ENCODE results near the gene SH3PXD2A.

SH3PXD2A gene

GRCh38 chr10:103749779-103750178 is 105.6 kb downstream of the SH3PXD2A start:
- DNase-seq (no peak), ATAC-seq (replicated peaks) (no peak)
- Mint-ChIP-seq H3K36me3 (ENCODE audit: insufficient read depth) (peaks cover 3% of the 10 kb centered on the region), H3K4me3 (no peak overlapping the region), H3K27me3 (peaks cover 0 to 18% of the 10 kb centered on the region in 2 donors), H3K9me3 (no peaks in the 10 kb centered on the region), H3K27ac (no peak overlapping the region), H3K4me1 (ENCODE audit: low read depth in 2 of 2) (peaks cover 6 to 15% of the 10 kb centered on the region in 2 donors)

GRCh38 chr10:103748020-103748419 is 107.4 kb downstream of the SH3PXD2A start:
- Mint-ChIP-seq H3K4me1 (ENCODE audit: low read depth in 2 of 2) (peaks cover 6 to 15% of the 10 kb centered on the region in 2 donors), H3K4me3 (no peak overlapping the region)
- no peak for DNase-seq

GRCh38 chr10:103747193-103747865 is 108.0 kb downstream of the SH3PXD2A start:
- H3K4me3 Mint-ChIP-seq, result no peak overlapping the region
- no peaks in the 10 kb centered on the region for H3K9me3 Mint-ChIP-seq
- no peak for DNase-seq
- H3K4me1 Mint-ChIP-seq (ENCODE audit: low read depth in 2 of 2), result peaks cover 6 to 15% of the 10 kb centered on the region in 2 donors
- H3K27me3 Mint-ChIP-seq, result peaks cover 0 to 18% of the 10 kb centered on the region in 2 donors
- H3K27ac Mint-ChIP-seq, result no peak overlapping the region
- no peak for ATAC-seq (replicated peaks)
- peaks cover 3% of the 10 kb centered on the region for H3K36me3 Mint-ChIP-seq (ENCODE audit: insufficient read depth)

More at GRCh38 chr10:103748020-103748419, 107.4 kb downstream of the SH3PXD2A start:
- H3K36me3 Mint-ChIP-seq (ENCODE audit: insufficient read depth), result peaks cover 3% of the 10 kb centered on the region
- no peak overlapping the region for H3K27ac Mint-ChIP-seq
- no peaks in the 10 kb centered on the region for H3K9me3 Mint-ChIP-seq
- peaks cover 0 to 18% of the 10 kb centered on the region in 2 donors for H3K27me3 Mint-ChIP-seq
- ATAC-seq (replicated peaks), result peak; percentile 37

- Mint-ChIP-seq H3K27me3 (peaks cover 0 to 18% of the 10 kb centered on the region in 2 donors), H3K4me3 (no peak overlapping the region), H3K36me3 (ENCODE audit: insufficient read depth) (peaks cover 3% of the 10 kb centered on the region), H3K27ac (no peak overlapping the region), H3K4me1 (ENCODE audit: low read depth in 2 of 2) (peaks cover 6 to 15% of the 10 kb centered on the region in 2 donors), H3K9me3 (no peaks in the 10 kb centered on the region)
- ATAC-seq (replicated peaks), result no peak
- DNase-seq, result no peak
Observed at GRCh38 chr10:103746598-103746997, 108.8 kb downstream of the SH3PXD2A start.

GRCh38 chr10:103745341-103746247 is 109.8 kb downstream of the SH3PXD2A start:
- Mint-ChIP-seq H3K4me1 (ENCODE audit: low read depth in 2 of 2) (peaks cover 6 to 15% of the 10 kb centered on the region in 2 donors), H3K4me3 (peak overlapping the region; percentile 3 to 13), H3K27ac (peak overlapping the region in 1 of 2 donors; percentile 10), H3K36me3 (ENCODE audit: insufficient read depth) (peaks cover 3% of the 10 kb centered on the region), H3K27me3 (peaks cover 0 to 18% of the 10 kb centered on the region in 2 donors), H3K9me3 (no peaks in the 10 kb centered on the region)
- DNase-seq, result no peak
- peak; percentile 61 for ATAC-seq (replicated peaks)

- Mint-ChIP-seq H3K4me3 (no peak overlapping the region), H3K4me1 (ENCODE audit: low read depth in 2 of 2) (peaks cover 6 to 11% of the 10 kb centered on the region in 2 donors), H3K27me3 (peaks cover 0 to 13% of the 10 kb centered on the region in 2 donors), H3K27ac (peak overlapping the region in 1 of 2 donors; percentile 46), H3K9me3 (no peaks in the 10 kb centered on the region), H3K36me3 (ENCODE audit: insufficient read depth) (no peaks in the 10 kb centered on the region)
- no peak for DNase-seq
- ATAC-seq (replicated peaks), result no peak
Observed at GRCh38 chr10:103742824-103743223, 112.6 kb downstream of the SH3PXD2A start.

GRCh38 chr10:103740611-103741010 is 114.8 kb downstream of the SH3PXD2A start:
- no peak overlapping the region for H3K4me3 Mint-ChIP-seq
- H3K36me3 Mint-ChIP-seq (ENCODE audit: insufficient read depth), result no peaks in the 10 kb centered on the region
- peaks cover 1 to 2% of the 10 kb centered on the region in 2 donors for H3K4me1 Mint-ChIP-seq (ENCODE audit: low read depth in 2 of 2)
- ATAC-seq (replicated peaks), result no peak
- no peak for DNase-seq
- H3K27me3 Mint-ChIP-seq, result peaks cover 0 to 24% of the 10 kb centered on the region in 2 donors
- H3K27ac Mint-ChIP-seq, result no peak overlapping the region
- H3K9me3 Mint-ChIP-seq, result no peaks in the 10 kb centered on the region

- Mint-ChIP-seq H3K9me3 (no peaks in the 10 kb centered on the region), H3K27me3 (peaks cover 0 to 24% of the 10 kb centered on the region in 2 donors), H3K4me1 (ENCODE audit: low read depth in 2 of 2) (no peaks in the 10 kb centered on the region), H3K36me3 (ENCODE audit: insufficient read depth) (no peaks in the 10 kb centered on the region), H3K27ac (no peak overlapping the region), H3K4me3 (no peak overlapping the region)
- no peak for ATAC-seq (replicated peaks)
- DNase-seq, result no peak
Observed at GRCh38 chr10:103739039-103739764, 116.2 kb downstream of the SH3PXD2A start.

GRCh38 chr10:103737735-103738367 is 117.5 kb downstream of the SH3PXD2A start:
- H3K36me3 Mint-ChIP-seq (ENCODE audit: insufficient read depth), result no peaks in the 10 kb centered on the region
- no peak overlapping the region for H3K4me3 Mint-ChIP-seq
- DNase-seq (no peak), ATAC-seq (replicated peaks) (no peak)
- no peak overlapping the region for H3K27ac Mint-ChIP-seq
- no peaks in the 10 kb centered on the region for H3K4me1 Mint-ChIP-seq (ENCODE audit: low read depth in 2 of 2)
- H3K9me3 Mint-ChIP-seq, result no peaks in the 10 kb centered on the region
- peaks cover 0 to 24% of the 10 kb centered on the region in 2 donors for H3K27me3 Mint-ChIP-seq

- H3K27me3 Mint-ChIP-seq, result peaks cover 0 to 24% of the 10 kb centered on the region in 2 donors
- H3K36me3 Mint-ChIP-seq (ENCODE audit: insufficient read depth), result no peaks in the 10 kb centered on the region
- no peak for ATAC-seq (replicated peaks)
- no peak overlapping the region for H3K27ac Mint-ChIP-seq
- no peaks in the 10 kb centered on the region for H3K4me1 Mint-ChIP-seq (ENCODE audit: low read depth in 2 of 2)
- no peak overlapping the region for H3K4me3 Mint-ChIP-seq
- H3K9me3 Mint-ChIP-seq, result no peaks in the 10 kb centered on the region
- no peak for DNase-seq
Observed at GRCh38 chr10:103736763-103737162, 118.6 kb downstream of the SH3PXD2A start.

GRCh38 chr10:103736044-103736443 is 119.3 kb downstream of the SH3PXD2A start:
- no peak for ATAC-seq (replicated peaks)
- no peak overlapping the region for H3K27ac Mint-ChIP-seq
- peaks cover 0 to 24% of the 10 kb centered on the region in 2 donors for H3K27me3 Mint-ChIP-seq
- no peaks in the 10 kb centered on the region for H3K9me3 Mint-ChIP-seq
- no peak overlapping the region for H3K4me3 Mint-ChIP-seq
- no peaks in the 10 kb centered on the region for H3K36me3 Mint-ChIP-seq (ENCODE audit: insufficient read depth)
- DNase-seq, result no peak
- no peaks in the 10 kb centered on the region for H3K4me1 Mint-ChIP-seq (ENCODE audit: low read depth in 2 of 2)

GRCh38 chr10:103734731-103735130 is 120.6 kb downstream of the SH3PXD2A start:
- Mint-ChIP-seq H3K27ac (no peak overlapping the region), H3K36me3 (ENCODE audit: insufficient read depth) (no peaks in the 10 kb centered on the region), H3K9me3 (no peaks in the 10 kb centered on the region), H3K4me3 (no peak overlapping the region), H3K4me1 (ENCODE audit: low read depth in 2 of 2) (no peaks in the 10 kb centered on the region), H3K27me3 (peaks cover 0 to 24% of the 10 kb centered on the region in 2 donors)
- ATAC-seq (replicated peaks) (no peak), DNase-seq (no peak)

GRCh38 chr10:103733045-103733419 is 122.3 kb downstream of the SH3PXD2A start:
- no peak overlapping the region for H3K27ac Mint-ChIP-seq
- H3K27me3 Mint-ChIP-seq, result peaks cover 0 to 22% of the 10 kb centered on the region in 2 donors
- no peak for DNase-seq
- H3K4me1 Mint-ChIP-seq (ENCODE audit: low read depth in 2 of 2), result no peaks in the 10 kb centered on the region
- no peak for ATAC-seq (replicated peaks)
- no peaks in the 10 kb centered on the region for H3K9me3 Mint-ChIP-seq
- peaks cover 3% of the 10 kb centered on the region for H3K36me3 Mint-ChIP-seq (ENCODE audit: insufficient read depth)
- H3K4me3 Mint-ChIP-seq, result no peak overlapping the region

All from effector memory CD8-positive, alpha-beta T cell (primary cell).